T-helper 1 cell treated with Interleukin-12 subunit alpha and Interleukin-12 subunit beta and Interleukin-4 antibody, amounts not matched to agents 30 μg/mL and 1 μg/mL, for 36 hours (primary cell): ENCODE results near the gene ADI1.

Experiments
- H3K27ac Mint-ChIP-seq: one replicate; pipeline ENCODE4 v1.8.0; 2021; ENCODE audit warnings: mild to moderate bottlenecking, mixed read lengths
- H3K27me3 Mint-ChIP-seq: one replicate; pipeline ENCODE4 v1.8.0; 2021; ENCODE audit warnings: low read depth, mixed read lengths
- H3K36me3 Mint-ChIP-seq: one replicate; pipeline ENCODE4 v1.8.0; 2021; ENCODE audit warnings: low read depth, mixed read lengths
- H3K4me1 Mint-ChIP-seq: one replicate; pipeline ENCODE4 v1.8.0; 2021; ENCODE audit warnings: low read depth, mixed read lengths
- H3K4me3 Mint-ChIP-seq: one replicate; pipeline ENCODE4 v1.8.0; 2021; ENCODE audit warnings: mild to moderate bottlenecking, moderate library complexity, mixed read lengths
- H3K9me3 Mint-ChIP-seq: one replicate; pipeline ENCODE4 v1.8.0; 2021; ENCODE audit warnings: mixed read lengths

Gene ADI1, protein sequence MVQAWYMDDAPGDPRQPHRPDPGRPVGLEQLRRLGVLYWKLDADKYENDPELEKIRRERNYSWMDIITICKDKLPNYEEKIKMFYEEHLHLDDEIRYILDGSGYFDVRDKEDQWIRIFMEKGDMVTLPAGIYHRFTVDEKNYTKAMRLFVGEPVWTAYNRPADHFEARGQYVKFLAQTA

DNA sequence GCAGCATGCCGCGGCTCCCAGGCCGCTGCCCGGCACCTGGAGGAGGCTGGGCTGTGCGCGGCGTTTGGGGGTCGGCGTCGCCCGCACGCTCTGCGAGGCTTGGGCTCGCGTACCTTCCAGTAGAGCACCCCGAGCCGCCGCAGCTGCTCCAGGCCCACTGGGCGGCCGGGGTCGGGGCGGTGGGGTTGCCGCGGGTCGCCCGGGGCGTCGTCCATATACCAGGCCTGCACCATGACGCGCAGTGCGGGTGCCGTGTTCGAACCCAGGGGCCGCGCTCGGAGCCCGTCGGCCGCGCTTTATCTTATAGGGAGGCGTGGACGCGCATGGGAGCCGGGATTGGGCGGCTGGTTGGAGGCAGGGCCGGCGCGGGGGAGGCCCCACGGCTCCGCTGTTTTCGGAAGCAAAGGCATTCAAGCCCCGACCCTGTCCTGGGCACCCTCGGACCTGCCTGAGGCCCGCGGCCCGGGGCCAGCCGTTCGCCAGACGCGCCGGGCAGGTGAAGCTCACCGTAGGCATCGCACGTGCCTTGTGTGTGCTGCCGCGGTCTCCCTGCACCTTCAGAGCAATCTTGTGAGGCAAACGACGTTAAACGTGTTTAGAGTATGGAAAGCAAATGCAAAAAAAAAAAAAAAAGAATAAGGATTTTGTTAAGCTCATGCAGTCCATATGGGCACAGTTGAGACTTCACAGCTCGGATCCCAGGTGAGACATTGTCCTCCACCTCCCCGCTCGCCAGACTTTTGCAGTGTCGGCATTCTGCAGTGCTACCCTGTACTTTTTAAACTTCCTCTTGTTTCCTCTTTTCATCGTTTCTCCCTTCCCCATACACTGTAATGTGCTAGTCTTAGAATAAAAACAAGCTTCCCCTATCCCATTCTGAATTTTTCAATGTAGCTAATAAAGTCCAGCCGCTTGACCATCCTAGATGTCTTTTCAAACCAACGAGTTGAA is at the start of gene ADI1:
Gene ADI1 (minus strand): TSS at position 277 of the 951 bp plus-strand sequence. CDS start 44 bp downstream, at position 233.
- H3K4me3 Mint-ChIP-seq = peak within 1 kb of the TSS; percentile 95
- H3K9me3 Mint-ChIP-seq = peaks cover 12% of the 10 kb centered on the region
- no peaks in the 10 kb centered on the region for H3K27me3 Mint-ChIP-seq
- peaks cover 12% of the 10 kb centered on the region for H3K36me3 Mint-ChIP-seq
- peaks cover 24% of the 10 kb centered on the region for H3K4me1 Mint-ChIP-seq
- peak within 1 kb of the TSS; percentile 85 for H3K27ac Mint-ChIP-seq

DNA sequence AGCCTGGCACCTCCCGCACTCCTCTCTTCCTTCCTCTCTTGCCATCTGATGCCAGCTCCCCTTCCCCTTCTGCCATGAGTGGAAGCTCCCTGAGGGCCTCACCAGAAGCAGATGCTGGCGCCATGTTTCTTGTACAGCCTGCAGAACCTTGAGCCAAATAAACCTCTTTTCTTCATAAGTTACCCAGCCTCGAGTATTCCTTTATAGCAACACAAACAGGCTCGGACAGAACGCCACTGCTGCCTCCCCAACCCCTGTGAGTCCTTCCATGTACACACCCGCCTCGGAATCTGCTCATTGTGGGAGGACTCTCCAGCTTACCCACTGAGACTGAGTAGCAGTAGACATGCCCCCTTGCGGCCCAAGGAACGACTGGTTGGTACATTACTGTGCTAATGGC is 47.5 kb upstream of the ADI1 start:
- H3K4me3 Mint-ChIP-seq = no peak overlapping the region
- H3K9me3 Mint-ChIP-seq = no peaks in the 10 kb centered on the region
- peaks cover 4% of the 10 kb centered on the region for H3K4me1 Mint-ChIP-seq
- no peaks in the 10 kb centered on the region for H3K27me3 Mint-ChIP-seq
- no peak overlapping the region for H3K27ac Mint-ChIP-seq
- peaks cover 2% of the 10 kb centered on the region for H3K36me3 Mint-ChIP-seq

DNA sequence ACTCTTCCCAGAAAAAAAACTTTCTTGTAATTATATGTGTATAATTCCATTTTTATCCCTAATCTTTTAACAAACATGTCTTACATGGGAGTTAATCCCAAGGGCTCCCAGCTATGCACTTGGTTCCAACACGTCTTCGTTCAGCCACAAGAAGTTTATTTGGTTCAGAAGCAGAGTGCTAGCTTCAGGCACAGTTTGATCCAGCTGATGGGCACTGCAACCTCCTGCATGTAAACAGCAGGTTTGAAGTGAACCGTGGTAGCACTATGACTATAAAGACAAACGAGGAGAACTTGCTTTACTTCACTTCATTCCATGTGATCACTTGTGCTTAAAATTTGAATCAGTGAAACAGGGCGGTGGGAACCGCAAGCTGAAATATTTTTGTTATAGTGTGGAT is 45.8 kb upstream of the ADI1 start:
- peaks cover 2% of the 10 kb centered on the region for H3K36me3 Mint-ChIP-seq
- H3K27ac Mint-ChIP-seq = no peak overlapping the region
- no peaks in the 10 kb centered on the region for H3K27me3 Mint-ChIP-seq
- H3K4me1 Mint-ChIP-seq = peaks cover 4% of the 10 kb centered on the region
- no peak overlapping the region for H3K4me3 Mint-ChIP-seq
- no peaks in the 10 kb centered on the region for H3K9me3 Mint-ChIP-seq

DNA sequence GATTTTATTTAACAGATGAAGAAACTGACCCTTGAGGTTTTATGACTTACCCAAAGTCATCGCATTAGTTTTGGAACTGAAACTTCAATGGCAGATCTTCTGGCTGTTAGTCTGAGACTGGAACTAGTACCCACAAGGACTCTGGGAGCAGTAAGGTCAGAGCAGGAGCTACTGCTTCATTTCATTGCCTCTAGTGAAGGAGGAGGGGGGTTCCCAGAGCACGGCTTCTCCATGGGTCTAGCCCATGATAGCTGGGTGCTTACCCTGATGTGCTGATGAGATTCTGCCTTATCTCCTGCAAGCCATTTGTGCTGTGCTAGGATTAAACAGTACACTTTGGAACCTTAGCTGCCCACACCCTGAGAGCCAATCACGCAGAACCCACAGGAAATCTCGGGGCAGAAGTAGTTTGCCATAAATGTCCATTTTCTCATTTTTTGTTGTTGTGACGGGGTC is 44.2 kb upstream of the ADI1 start:
- Mint-ChIP-seq H3K9me3 (no peaks in the 10 kb centered on the region), H3K27me3 (no peaks in the 10 kb centered on the region), H3K4me1 (peaks cover 8% of the 10 kb centered on the region), H3K27ac (no peak overlapping the region), H3K36me3 (peaks cover 2% of the 10 kb centered on the region), H3K4me3 (no peak overlapping the region)

DNA sequence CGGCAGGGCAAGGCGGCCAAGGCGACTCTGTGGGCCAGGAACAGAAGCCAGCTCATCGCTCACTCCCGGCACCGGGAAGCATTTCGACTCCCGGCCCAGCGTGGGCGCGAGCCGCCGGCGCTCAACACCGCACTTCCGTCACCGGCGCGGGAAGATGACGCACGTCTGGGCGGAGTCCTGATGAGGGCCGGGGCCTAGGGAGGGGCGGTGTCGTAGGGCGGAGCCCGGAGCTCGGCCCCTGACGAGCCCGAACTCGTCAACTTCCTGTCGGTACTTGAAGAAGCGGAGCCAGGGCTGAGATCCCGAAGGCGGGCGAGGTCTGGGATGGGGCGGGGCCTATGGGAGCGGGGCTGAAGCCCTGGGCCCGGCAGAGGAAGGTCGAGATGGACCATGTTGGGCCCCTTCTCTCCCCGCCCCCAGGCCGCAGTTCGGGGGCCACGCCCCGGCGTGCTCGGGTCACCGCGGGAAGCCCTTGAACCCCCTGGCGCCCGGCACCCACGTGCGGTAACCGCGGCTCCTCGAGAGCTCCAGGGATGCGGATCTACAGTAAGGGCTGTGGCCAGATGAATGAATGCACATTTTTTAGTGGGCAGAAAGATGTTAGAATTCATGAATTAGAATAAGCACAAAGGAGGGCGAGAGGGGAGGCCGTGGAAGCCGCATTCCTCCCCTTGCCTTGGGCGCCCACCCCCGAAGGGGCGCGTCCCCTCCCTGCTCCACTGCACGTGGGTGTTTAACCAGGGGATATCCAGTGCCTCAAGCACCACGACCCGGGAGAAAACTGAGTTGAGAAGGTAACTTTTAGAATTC is 39.1 kb upstream of the ADI1 start, which contains the start of gene RNASEH1:
Gene RNASEH1 (minus strand): TSS at position 129 of the 810 bp plus-strand sequence. CDS start 73 bp downstream, at position 56.
- Mint-ChIP-seq H3K4me3 (peak within 1 kb of the TSS; percentile 92), H3K36me3 (peaks cover 32% of the 10 kb centered on the region), H3K27ac (peak within 1 kb of the TSS; percentile 95), H3K9me3 (no peaks in the 10 kb centered on the region), H3K4me1 (peaks cover 20% of the 10 kb centered on the region), H3K27me3 (no peaks in the 10 kb centered on the region)

DNA sequence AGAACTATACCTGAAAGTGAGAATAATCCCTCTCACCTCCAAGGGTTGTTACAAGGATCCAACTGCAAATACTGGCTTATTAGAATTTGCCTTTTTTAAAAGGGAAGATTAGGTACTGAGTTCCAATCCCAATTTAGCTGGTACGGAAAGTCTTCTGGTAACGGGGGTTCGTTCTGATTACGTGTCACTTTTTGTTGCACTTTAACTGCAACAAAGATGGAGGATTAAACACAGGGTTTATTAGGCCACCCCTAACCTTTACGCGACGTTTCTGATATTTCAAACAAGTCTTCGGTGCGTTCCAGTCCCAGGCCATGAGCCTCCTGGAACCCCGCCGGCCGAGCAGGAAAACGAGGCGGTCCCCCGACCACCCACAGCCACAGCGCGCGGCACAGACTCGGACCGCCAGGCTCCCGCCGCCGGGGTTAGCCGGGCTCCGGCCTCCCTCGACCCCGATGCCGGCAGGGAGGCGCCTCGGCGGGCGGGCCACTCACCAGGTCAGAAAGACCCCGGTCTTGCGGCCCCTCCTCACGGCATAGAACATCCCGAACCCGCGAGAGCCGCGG is 38.4 kb upstream of the ADI1 start:
- Mint-ChIP-seq H3K4me1 (peaks cover 17% of the 10 kb centered on the region), H3K4me3 (peak overlapping the region; percentile 92)

DNA sequence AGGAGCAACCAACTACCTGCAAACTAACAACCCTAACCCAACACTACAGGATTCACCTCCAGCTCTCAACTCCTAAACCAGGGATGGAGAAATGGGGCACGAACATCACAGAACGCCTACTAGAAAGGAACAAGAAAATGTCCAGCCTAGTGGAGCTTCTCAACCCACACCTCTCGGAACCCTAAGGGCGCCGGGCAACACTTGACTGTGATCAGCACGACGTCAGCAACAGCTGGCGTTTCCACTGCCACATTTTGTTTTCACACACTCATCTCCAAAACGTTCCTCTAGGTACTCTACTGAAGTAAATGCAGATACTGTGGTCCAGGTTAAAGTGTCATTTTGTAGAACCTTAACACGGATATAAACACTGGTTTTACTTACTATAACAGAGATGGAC is 34.6 kb upstream of the ADI1 start:
- peaks cover 12% of the 10 kb centered on the region for H3K4me1 Mint-ChIP-seq
- H3K27ac Mint-ChIP-seq = no peak overlapping the region
- H3K9me3 Mint-ChIP-seq = no peaks in the 10 kb centered on the region
- H3K27me3 Mint-ChIP-seq = no peaks in the 10 kb centered on the region
- H3K4me3 Mint-ChIP-seq = no peak overlapping the region
- H3K36me3 Mint-ChIP-seq = peaks cover 53% of the 10 kb centered on the region

More for the DNA sequence above, 38.4 kb upstream of the ADI1 start:
- Mint-ChIP-seq H3K9me3 (no peaks in the 10 kb centered on the region), H3K36me3 (peaks cover 33% of the 10 kb centered on the region), H3K27me3 (no peaks in the 10 kb centered on the region), H3K27ac (peak overlapping the region; percentile 95)

DNA sequence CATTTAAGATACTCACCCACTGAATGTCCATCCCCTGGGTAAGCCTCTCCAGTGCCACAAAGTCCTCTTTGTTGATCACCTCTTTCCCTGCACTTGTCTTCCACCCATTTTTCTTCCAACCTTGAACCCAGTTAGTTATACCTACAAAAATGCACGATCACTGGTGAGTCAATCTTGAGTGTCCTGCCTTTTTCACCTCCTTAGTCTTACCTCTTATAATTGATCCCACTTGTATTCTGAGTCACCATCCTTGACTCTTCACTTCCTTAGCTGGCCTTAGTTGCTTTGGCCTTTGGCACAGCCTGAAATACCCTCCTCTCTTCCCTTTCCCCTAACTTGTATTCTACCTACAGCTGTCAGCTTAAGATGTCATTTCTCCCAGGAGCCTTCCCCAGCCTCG is 28.6 kb upstream of the ADI1 start:
- Mint-ChIP-seq H3K36me3 (peaks cover 54% of the 10 kb centered on the region), H3K4me3 (no peak overlapping the region), H3K9me3 (no peaks in the 10 kb centered on the region), H3K27me3 (no peaks in the 10 kb centered on the region), H3K4me1 (peaks cover 1% of the 10 kb centered on the region), H3K27ac (no peak overlapping the region)

DNA sequence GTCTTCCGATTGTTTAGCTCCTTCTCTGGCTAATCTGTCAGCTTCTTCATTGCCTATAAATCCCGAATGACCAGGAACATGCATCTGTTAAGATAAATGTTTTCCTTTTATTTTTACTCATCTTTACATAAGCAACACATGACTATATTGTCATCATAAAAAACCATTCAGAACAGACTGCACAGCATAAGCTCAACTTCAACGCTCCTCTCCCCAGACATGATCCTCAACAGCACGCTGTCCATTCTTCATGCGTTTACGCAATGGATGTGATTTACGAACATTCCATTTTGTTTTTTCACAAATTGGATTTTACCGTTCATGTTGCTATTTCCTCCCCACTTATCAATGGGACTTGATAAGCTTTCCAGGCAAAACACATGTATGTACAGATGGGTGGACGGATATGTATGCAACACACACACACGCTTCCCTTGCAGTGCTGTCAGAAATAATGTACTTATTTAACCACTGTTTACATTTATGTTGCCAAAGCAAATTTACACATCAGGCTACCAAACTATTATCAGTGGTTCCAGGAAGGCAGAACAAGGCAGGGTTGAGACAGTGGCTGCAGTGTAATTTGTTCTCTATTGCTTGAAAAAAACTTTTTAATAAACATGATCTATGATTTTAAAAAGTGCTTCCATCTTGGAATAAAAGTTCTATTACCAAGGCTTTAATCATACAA is 26.6 kb upstream of the ADI1 start:
- Mint-ChIP-seq H3K4me1 (peaks cover 1% of the 10 kb centered on the region), H3K27me3 (no peaks in the 10 kb centered on the region), H3K36me3 (peaks cover 55% of the 10 kb centered on the region)

DNA sequence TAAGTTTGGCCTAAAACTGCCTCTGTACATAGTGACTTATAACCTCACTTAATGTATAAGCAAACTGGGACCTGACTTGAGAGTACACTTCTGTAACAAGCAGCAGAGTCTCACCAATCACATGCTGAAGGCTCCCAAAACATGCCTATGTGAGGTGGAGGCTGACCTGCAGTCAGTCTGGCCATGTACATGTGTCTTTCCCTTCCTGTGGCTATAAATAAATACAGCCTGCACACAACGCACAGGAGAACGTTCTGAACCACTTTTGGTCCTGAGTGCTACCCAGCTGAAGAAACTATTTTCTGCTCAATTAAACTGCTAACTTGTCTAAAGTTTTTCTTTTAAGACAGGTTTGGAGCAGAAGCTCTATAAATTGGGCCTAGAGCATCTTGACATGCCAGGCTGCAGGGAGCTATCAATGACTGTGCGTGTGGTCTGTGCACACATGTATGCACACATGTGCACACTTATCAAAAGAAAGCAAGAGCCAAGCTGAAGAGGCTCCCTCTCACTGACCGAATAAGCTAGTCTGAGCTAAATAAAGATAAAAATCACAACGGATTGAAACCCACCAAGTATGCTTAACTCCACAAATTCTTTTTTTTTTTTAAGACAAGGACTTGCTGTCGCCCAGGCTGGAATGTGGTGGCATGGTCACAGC is 23.8 kb upstream of the ADI1 start:
- Mint-ChIP-seq H3K4me1 (peaks cover 1% of the 10 kb centered on the region), H3K27me3 (no peaks in the 10 kb centered on the region), H3K9me3 (no peaks in the 10 kb centered on the region), H3K36me3 (peaks cover 31% of the 10 kb centered on the region), H3K4me3 (no peak overlapping the region), H3K27ac (no peak overlapping the region)

More for the DNA sequence above, 26.6 kb upstream of the ADI1 start:
- Mint-ChIP-seq H3K4me3 (no peak overlapping the region), H3K9me3 (no peaks in the 10 kb centered on the region), H3K27ac (no peak overlapping the region)

DNA sequence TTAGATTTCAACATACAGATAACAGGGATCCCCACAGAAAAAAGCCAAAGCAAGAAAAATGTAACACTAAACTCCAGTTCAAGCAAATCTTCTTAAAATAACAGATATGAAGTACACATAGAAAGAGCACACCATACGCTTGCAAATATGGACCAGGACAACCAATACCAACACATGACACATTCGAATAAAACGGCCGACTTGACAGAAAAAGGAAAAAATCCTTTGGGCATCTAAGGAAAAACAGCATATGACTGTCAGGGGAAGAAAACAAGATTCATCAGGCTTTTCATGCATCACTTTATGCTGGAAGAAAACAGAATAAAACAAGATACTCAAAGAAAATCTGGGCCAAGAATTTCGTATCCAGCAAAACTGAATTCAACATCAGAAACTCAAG is 22.8 kb upstream of the ADI1 start:
- no peaks in the 10 kb centered on the region for H3K9me3 Mint-ChIP-seq
- H3K27me3 Mint-ChIP-seq = no peaks in the 10 kb centered on the region

DNA sequence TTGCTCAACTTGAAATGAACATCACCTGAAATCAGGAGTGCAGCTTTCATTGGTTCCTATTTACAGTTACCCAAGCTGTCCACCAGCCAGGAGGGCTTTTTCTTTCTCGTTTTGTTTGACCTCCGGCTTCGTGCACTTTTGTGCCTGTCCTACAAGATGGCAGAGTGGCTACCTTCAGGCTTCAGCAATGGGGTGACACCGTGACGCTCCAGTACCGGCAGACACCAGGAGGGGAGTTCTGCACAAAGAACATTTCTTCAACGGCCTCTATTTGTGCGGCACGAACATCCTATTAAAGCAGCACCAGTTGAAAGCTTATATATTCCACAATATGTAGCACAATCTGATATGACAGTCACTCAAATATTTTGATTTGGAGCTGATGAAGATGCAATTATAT is 20.5 kb upstream of the ADI1 start:
- Mint-ChIP-seq H3K4me1 (peaks cover 5% of the 10 kb centered on the region), H3K27ac (no peak overlapping the region), H3K4me3 (no peak overlapping the region), H3K27me3 (no peaks in the 10 kb centered on the region), H3K9me3 (no peaks in the 10 kb centered on the region), H3K36me3 (peaks cover 17% of the 10 kb centered on the region)

More for the DNA sequence above, 22.8 kb upstream of the ADI1 start:
- Mint-ChIP-seq H3K27ac (no peak overlapping the region), H3K4me1 (no peaks in the 10 kb centered on the region), H3K4me3 (no peak overlapping the region), H3K36me3 (peaks cover 25% of the 10 kb centered on the region)
